Keratinocyte (primary cell): ENCODE data around the gene OFD1.

Experiments
- CTCF ChIP-seq, 3 experiments: IDR thresholded peaks in 1 of 3; conservative IDR thresholded peaks in 1 of 3; optimal IDR thresholded peaks in 1 of 3; 2 replicates in 2 of 3; 3 replicates in 1 of 3; pipeline versions ENCODE3 to v1.5.1; 2011; ENCODE audit warnings: low read length in 3 of 3, mild to moderate bottlenecking in 3 of 3, moderate library complexity in 2 of 3, control low read depth in 1 of 3, inconsistent platforms in 1 of 3; ENCODE audit not compliant: insufficient read depth in 2 of 3; ENCODE audit errors: extremely low read depth in 1 of 3
- EZH2 ChIP-seq: IDR thresholded peaks from one replicate; pipeline ENCODE4 v1.6.1; 2012; ENCODE audit warnings: inconsistent platforms, mild to moderate bottlenecking, low read length, moderate library complexity

DNA sequence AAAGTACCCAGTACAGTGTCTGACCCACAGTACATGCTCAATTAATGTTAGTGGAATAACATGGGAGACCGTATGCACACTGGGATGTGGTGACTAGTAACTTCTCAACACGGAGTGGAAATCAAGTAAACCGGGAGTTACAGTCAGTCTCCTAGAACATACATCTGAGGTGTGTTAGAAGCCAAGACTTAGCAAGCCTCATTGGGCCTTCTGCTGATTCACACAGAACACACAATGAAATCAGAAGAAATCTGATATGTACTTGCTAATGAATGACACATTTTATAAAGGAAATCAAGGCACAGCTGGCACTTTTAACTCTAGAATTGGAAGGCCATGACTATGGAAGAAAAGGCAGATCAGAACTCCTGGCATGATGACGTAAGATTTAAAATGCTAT lies 13.2 kb upstream of the OFD1 start:
- TF ChIP-seq EZH2 = no peak
- TF ChIP-seq CTCF (optimal IDR thresholded peaks at IDR 0.05 in 1 of 3, IDR thresholded peaks at IDR 0.05 in 1 of 3, conservative IDR thresholded peaks at IDR 0.05 in 1 of 3; ENCODE audit: extremely low read depth in 1 of 3, insufficient read depth in 2 of 3, low read length in 3 of 3) = no peak
